ENCODE measurements around the gene FZD4.
A peak's percentile ranks its signal among the peaks of the same experiment; 100 is the strongest.
"Not testable (repeated sequence)": the region's sequence is repeated elsewhere in the genome, so short reads cannot be mapped to it uniquely, and the experiment has no call there.

The FZD4 gene

DNA sequence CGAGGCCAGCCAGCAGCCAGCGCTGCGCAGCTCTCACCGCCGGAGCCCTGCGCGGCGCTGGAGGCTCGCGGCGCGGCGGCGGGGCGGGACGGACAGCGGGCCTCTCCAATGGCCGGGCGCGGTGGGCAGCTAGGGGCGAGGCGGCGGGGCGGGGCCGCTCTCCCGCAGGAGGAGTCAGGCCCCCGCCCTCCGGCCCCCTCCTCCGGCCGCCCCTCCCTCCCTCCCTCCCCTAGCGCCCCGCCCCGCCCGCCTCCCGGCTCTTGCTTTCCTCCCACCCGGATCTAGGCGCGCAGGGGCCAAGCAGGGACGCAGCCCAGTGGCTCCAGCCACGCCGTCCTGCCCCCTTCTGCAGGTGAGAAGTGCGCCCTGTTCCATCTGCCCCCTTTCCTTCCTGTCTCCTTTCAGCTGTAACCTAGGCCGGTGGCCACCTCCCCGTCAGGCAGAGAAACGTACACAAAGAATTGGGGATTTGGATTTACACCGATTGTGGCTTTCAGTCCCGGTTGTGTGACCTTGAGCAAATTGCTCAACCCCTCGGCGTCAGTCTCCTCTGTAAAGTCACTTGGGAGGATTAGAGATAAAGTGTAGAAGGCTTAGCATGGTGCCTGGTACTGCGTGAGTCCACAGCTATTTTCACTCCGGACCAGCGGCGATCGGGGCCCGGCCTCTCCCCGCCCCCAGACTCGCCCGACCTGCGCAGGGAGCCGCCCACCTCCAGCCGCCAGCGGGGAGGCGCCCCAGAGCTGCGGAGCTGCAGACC, at the start of gene FZD4:
TSS of gene FZD4 (minus strand) at position 35 of the 760 bp plus-strand sequence. CDS start 310 bp downstream, outside the sequence.
- DNase-seq (ENCODE audit: low spot score) = peak; percentile 90

DNA sequence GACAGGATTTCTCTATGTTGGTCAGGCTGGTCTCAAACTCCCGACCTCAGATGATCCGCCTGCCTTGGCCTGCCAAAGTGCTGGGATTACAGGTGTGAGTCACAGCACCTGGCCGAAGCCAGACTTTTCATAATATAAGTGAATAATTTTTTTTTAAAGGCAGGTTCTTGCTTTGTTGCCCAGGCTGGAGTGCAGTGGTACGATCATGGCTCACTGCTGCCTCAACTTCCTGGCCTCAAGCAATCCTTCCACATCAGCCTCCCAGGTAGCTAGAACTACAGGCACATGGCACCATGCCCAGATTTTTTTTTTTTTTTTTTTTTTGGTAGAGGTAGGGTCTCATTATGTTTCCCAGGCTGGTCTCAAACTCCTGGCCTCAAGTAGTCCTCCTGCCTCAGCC, 49.1 kb upstream of the FZD4 start:
- not testable (repeated sequence) for DNase-seq (ENCODE audit: low spot score)

GRCh38 chr11:87002918-87003317, 47.7 kb upstream of the FZD4 start:
- DNase-seq (ENCODE audit: low spot score) = no peak

GRCh38 chr11:86999859-87000753, 44.9 kb upstream of the FZD4 start:
- DNase-seq (ENCODE audit: low spot score) = no peak

DNA sequence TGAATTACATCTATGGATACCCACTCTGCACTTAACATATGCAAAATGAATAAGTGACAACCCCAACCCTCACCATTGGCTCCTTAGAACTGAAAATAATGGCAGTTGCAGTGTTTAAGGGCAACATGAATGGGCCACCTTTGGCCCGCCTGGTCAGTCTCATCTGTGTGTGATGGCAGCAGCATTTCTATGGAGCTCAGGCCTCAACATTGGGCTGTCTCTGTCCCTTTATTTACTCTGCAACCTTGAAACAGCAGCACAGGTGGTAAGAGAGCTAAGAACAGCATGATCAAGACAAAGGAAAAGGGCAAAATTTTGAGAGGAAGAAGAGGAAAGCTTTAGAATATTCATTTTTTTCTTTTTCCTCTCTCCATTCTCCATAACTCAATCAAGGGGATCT, 44.2 kb upstream of the FZD4 start:
- no peak for DNase-seq (ENCODE audit: low spot score)

DNA sequence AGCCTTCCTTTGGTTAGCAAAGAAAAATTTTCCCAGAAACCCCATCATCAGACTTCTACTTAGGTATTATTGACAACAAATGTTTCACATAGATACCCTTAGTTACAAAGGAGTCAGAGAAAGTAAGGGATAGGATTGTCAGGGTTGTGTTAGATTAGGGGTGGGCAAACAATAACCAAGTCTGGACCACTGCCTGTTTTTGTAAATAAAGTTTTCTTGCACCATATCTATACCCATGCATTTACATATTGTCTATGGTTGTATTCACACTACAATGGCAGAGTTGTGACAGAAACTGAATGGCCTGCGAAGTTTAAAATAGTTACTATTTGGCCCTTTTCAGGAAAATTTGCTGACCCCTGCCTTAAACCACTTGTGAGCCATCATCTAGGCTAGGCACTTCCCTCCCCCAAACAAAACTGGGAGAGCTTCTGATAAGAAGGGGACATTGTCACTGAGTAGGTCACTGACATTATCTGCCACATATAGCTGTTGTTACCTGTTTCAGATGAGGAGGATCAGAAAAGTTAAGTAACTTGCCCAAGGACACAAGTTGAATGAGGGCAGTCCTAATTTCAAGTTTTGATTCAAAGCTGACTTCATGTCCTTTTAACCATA, 41.9 kb upstream of the FZD4 start:
- DNase-seq (ENCODE audit: low spot score) = no peak

GRCh38 chr11:86993031-86993430, 37.8 kb upstream of the FZD4 start:
- no peak for DNase-seq (ENCODE audit: low spot score)

- not testable (repeated sequence) for DNase-seq (ENCODE audit: low spot score)
These were observed 37.1 kb upstream of the FZD4 start for GRCh38 chr11:86992340-86992739.

DNA sequence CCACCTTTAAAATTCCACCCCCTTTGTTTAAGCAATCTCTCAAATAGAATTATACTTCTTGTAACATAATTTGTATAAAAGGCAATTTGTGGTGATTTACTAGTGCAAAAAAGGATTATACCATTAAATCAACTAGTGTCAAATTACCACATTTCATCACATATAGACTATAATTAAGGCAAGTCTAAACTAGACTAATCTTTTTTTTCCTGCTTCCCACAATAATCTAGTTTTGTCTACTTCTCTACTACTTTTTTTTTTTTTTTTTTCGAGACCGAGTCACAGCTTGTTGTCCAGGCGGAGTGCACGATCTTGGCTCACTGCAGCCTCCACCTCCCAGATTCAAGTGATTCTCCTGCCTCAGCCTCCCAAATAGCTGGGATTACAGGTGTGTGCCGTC, 36.1 kb upstream of the FZD4 start:
- no peak for DNase-seq (ENCODE audit: low spot score)

- DNase-seq (ENCODE audit: low spot score) = peak; percentile 76
These were observed 35.3 kb upstream of the FZD4 start for GRCh38 chr11:86990515-86990914.

GRCh38 chr11:86990031-86990430, 34.8 kb upstream of the FZD4 start:
- no peak for DNase-seq (ENCODE audit: low spot score)

DNA sequence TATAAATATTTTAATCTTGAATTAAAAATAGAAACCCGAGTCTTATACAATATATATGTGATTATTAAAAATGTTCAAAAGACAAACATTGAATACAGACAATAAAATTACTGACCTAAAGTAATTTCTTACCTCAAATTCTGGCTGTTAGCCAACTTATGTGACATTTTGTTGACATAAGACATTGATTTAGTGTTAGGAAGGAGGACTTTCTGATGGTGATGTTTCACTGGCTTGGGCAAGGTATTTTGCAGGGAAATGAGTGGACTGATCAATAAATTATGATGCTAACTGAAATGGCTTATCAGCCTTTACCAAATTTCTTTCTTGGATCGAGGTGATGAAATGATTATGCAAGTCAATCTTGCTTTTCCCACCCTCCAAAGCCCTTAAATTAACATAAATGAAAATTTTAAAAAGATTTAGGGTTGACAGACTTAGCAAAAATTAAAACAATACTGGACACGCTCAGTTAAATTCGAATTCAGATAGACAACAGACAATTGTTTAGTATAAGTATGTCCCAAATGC, 33.2 kb upstream of the FZD4 start:
- no peak for DNase-seq (ENCODE audit: low spot score)

DNA sequence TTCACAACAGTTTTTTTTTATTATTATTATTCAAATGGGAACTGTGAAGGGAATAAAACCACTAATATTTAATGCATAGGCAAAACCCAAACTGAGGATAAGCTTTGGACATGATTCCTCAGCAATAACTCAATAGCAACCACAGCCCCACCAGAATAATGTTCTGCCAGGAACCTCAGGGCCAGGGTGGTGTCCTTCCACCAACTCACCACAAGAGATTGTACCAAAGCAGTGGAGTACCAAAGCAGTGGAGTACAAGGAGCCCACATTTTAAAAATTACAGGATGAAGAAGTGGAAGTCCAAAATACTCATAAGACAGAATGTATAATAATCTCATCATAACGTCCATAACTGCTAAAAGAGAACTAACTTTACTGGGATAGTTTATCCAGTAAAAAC, 32.5 kb upstream of the FZD4 start:
- no peak for DNase-seq (ENCODE audit: low spot score)

DNA sequence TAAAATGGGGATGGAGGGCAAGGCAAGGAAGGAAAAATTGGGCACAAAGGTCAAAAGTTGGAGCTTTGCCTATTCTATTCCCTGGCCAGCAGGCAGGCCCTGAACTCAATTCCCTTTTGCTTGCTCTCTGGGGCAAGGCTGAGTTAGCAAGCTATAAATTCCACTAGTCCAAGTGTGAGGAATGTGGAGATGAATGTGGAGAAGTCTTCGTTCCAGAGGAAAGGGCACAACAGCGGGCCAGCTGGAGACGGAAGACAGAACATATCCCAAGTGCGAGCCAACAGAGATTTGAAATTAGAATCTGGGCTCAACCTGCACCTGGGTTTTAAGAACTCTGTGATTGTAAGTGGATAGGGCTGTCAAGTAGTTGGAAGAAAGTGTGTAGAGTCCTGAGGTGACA, 29.5 kb upstream of the FZD4 start:
- no peak for DNase-seq (ENCODE audit: low spot score)

DNA sequence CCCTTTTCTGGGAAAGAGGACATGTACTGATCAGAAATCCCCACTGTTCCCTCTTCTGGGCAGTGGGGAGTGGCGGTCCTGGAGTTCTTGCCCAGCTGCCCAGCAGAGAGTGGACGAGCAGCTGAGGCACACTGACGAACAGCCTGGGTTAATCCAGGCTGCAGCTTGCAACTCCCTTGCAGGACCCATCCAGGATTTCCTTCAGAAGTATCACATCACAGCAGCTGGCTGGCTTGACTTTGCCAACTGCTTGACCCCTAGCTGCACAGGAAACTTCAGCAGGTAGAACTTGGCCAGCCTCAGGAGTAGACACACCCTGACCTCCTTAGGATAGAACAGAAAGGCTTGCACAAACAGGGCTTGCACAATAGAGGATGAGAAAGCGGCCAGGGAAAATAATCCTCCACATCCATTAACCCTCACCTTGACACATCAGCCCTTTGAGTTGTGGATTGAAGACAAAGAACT, 27.9 kb upstream of the FZD4 start:
- no peak for DNase-seq (ENCODE audit: low spot score)

DNA sequence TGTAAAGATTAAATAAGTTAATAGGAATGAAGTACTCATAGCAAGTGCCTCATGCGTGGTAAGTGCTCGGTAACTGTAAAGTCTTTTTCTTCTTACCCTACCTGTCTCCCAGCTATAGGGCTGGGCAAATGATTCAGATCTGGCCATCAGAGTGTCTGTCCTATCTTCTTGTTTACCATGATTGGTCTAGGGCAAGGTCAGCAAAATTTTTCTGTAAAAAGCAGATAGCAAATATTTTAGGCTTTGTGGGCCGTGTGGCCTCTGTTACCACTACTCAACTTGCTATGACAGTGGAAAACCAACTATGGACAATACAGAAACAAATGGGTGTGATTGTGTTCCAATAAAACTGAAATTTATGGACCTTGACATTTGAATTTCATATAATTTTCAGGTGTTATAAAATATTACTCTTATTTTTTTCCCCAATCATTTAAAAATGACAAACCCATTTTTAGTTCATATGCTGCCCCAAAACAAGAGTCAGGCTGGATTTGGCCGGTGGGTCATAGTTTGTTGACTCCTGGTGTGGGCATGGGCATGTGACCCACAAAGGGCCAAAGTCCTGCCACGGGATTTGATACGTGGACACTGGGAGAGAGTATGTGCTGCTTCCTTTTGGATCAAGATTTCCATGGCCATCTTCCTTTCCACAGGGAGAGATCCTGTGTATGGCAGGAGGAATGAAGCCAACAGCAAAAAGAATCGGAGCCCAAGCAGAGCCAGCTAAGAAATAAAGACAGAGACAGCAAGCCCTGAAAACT, 26.8 kb upstream of the FZD4 start:
- no peak for DNase-seq (ENCODE audit: low spot score)

DNA sequence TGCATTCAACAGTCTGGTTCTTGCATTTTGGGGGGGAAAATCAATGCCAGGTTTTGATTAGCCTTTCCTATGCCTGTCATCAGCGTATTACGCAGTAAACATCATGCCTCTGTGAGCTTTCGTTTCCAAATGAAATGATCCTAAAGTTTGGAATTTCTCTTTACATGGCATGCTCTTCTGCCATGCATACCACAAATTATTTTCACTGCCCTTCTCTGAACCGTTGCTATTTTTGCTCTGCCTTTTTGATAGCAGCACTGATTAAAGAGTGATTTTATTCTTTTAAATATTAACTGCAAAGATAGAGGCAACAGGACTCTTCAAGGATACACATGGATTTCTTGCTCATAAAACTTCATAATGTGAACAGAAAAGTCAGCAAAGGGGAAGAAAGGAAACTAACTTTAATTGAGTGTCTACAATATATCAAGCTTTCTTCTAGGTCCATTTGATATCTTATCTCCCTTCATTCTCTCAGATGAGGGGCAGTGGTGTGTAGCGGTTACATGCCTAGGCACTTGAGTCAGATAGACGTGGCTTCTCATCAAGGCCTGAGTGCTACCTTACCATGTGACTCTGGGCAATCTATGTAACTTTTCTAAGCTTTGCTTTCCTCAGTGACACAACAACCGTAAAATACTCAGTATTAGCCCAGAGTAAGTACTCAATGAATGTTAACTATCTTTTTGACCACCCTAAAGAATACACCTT, 25.0 kb upstream of the FZD4 start:
- DNase-seq (ENCODE audit: low spot score) = no peak

GRCh38 chr11:86978756-86979608, 23.8 kb upstream of the FZD4 start:
- no peak for DNase-seq (ENCODE audit: low spot score)

- DNase-seq (ENCODE audit: low spot score) = no peak
These were observed 23.1 kb upstream of the FZD4 start for GRCh38 chr11:86978247-86978646.

- DNase-seq (ENCODE audit: low spot score) = no peak
These were observed 22.4 kb upstream of the FZD4 start for GRCh38 chr11:86977441-86978050.

All from hepatic stellate cell (primary cell).